ENCODE results near the gene INF2. TPM values are rescaled to one million over a fixed set of nuclear protein-coding genes. Genes with fewer than 3 reads are reported as not detected.

Gene INF2
- total RNA-seq, 1 donor from 2014 or later: 14.6 TPM

DNA sequence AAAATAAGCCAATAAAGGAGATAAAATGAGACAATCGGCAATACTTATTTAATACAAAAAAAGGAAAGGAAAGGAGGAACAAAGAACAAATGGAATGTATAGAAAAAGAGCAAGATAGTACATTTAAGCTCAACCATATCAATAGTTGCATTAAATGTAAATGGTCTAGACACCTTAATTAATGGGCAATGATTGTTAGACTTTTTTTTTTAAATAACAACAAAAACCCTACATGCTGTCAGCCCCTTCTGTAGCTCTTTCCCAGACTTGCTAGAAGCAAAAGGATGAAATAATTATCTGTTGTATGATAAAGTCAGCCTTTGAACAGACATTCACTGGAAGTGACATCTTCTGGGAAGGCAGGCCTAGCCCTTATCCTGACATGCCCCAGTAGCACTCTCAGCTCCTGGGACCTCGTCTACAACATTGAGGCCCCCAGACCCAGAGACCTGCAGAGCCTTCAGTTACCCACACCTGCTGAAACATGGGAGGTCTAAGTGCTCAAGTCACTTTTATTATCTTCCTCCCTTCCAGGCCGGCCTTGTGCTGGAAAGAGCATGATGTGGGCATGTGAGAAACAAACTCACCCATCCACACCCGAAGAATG is 76.9 kb downstream of the INF2 start:
- Histone ChIP-seq H3K36me3 (ENCODE audit: control insufficient read depth in 3 of 3, insufficient read depth in 3 of 3, low read length in 3 of 3) (peaks cover 11 to 18% (median 14%) of the 10 kb centered on the region in 3 donors), H3K27me3 (ENCODE audit: control insufficient read depth in 3 of 3, insufficient read depth in 3 of 3, low read length in 3 of 3) (no peaks in the 10 kb centered on the region), H3K4me1 (ENCODE audit: control insufficient read depth in 3 of 3, insufficient read depth in 3 of 3, low read length in 3 of 3) (peaks cover 4 to 17% (median 15%) of the 10 kb centered on the region in 3 donors), H3K27ac (ENCODE audit: low read depth, low read length) (no peak overlapping the region), H3K9me3 (ENCODE audit: control insufficient read depth in 3 of 3, low read length in 3 of 3) (peaks cover 0 to 3% (median 3%) of the 10 kb centered on the region in 3 donors), H3K9ac (ENCODE audit: low read depth in 1 of 3, low read length in 3 of 3) (no peak overlapping the region), H3K4me3 (ENCODE audit: low read length in 3 of 3) (no peak overlapping the region)

DNA sequence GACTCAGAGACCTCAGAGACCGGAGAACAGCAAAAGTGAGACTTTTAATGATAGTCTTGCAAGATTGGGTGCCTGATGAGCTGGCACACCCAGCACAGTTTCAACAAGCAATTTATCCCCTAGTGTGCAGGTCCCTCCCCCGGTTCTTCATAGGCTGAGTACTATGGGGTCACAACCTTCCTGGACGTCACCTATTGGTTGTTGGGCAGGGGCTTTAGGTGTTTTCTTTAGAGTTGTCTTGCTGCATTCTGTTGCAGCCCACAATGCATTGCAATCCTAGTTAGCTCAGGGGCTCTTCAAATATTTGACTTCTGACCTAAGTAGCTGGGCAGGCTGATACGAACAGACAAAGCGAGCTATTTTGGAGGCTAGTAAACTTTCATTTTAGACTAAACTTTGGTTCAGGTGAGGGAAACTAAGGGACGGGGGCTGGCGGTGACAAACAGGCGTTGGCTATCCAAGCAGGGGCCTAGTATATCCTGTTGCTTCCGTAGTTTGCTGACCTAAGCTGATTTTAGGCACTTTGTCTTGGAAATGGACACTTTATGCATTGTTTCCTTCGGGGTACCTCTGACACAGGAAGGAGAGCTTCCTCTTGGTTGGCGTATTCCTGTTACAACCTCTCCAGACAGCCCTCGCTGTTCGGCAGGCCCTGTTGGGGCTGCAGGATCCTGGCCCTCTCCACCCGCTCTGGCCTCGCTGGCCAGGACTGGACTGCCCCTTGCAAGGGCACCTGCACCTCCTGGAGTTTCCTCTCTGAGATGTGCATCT is 77.6 kb downstream of the INF2 start:
- peaks cover 3 to 11% (median 8%) of the 10 kb centered on the region in 3 donors for H3K4me1 ChIP-seq (ENCODE audit: control insufficient read depth in 3 of 3, insufficient read depth in 3 of 3, low read length in 3 of 3)
- H3K27me3 ChIP-seq (ENCODE audit: control insufficient read depth in 3 of 3, insufficient read depth in 3 of 3, low read length in 3 of 3): no peaks in the 10 kb centered on the region
- H3K27ac ChIP-seq (ENCODE audit: low read depth, low read length): no peak overlapping the region
- H3K4me3 ChIP-seq (ENCODE audit: low read length in 3 of 3): no peak overlapping the region
- peaks cover 0 to 3% (median 3%) of the 10 kb centered on the region in 3 donors for H3K9me3 ChIP-seq (ENCODE audit: control insufficient read depth in 3 of 3, low read length in 3 of 3)
- peaks cover 15 to 23% (median 19%) of the 10 kb centered on the region in 3 donors for H3K36me3 ChIP-seq (ENCODE audit: control insufficient read depth in 3 of 3, insufficient read depth in 3 of 3, low read length in 3 of 3)
- H3K9ac ChIP-seq (ENCODE audit: low read depth in 1 of 3, low read length in 3 of 3): no peak overlapping the region

DNA sequence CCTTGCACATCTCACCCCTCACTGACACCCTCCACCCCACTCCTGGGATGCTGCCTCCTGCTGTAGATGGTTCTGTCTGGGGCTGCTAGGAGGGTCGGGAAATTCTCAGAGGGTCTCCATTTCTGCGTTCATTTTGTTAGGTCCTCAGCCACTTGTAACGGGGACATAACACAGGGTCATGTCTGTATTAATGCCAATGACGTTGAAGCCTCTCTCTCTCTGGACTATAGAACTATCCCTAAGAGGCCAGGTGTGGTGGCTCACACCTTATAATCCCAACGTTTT is 78.2 kb downstream of the INF2 start:
- Histone ChIP-seq H3K36me3 (ENCODE audit: control insufficient read depth in 3 of 3, insufficient read depth in 3 of 3, low read length in 3 of 3) (peaks cover 19 to 27% (median 24%) of the 10 kb centered on the region in 3 donors), H3K4me3 (ENCODE audit: low read length in 3 of 3) (no peak overlapping the region), H3K9ac (ENCODE audit: low read depth in 1 of 3, low read length in 3 of 3) (no peak overlapping the region), H3K4me1 (ENCODE audit: control insufficient read depth in 3 of 3, insufficient read depth in 3 of 3, low read length in 3 of 3) (peaks cover 3 to 11% (median 7%) of the 10 kb centered on the region in 3 donors), H3K9me3 (ENCODE audit: control insufficient read depth in 3 of 3, low read length in 3 of 3) (peaks cover 0 to 3% (median 3%) of the 10 kb centered on the region in 3 donors), H3K27ac (ENCODE audit: low read depth, low read length) (no peak overlapping the region), H3K27me3 (ENCODE audit: control insufficient read depth in 3 of 3, insufficient read depth in 3 of 3, low read length in 3 of 3) (no peaks in the 10 kb centered on the region)

DNA sequence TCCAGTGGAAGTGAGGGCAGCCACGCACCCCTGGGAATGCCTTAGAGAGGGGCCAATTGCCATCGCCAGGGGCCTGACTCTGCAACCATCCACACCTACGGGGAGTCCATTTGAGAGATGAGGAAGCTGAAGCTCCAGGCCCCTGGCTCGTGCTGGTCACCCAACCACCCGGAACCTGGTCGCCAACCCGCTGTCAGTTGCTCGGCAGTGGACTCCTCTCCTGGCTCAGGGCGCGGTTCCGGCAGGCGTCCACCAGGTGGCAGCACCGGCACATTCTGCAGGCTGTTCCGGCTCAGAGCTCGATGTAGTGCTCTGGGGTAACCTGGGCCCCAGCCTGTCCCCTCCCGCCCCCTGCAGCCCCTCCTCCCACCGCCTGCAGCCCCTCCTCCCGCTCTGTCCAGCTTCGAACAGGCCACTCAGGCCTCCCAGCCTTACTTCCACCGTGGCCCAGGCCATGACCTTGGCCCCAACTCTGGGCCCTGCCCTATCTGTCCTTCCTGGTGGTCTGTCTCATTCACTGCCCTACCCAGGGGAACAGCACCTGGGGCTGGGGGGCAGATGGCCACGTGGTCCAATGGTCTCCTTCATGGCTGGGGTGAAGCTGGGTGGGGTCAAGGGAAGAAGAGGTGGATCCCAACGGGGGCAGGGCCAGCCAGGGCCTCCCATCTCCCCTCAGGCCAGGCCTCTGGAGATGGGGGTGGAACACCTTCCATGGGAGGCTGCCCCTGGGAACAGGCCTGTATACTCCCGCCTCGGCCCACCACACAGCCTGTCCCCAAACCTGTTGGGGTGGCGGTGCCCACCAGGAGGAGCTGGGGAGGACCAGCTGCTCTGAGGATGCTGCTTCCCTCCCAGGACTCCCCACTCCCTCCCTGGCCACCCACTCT is 79.3 kb downstream of the INF2 start:
- Histone ChIP-seq H3K36me3 (ENCODE audit: control insufficient read depth in 3 of 3, insufficient read depth in 3 of 3, low read length in 3 of 3) (peaks cover 26 to 37% (median 32%) of the 10 kb centered on the region in 3 donors), H3K27ac (ENCODE audit: low read depth, low read length) (no peak overlapping the region), H3K9me3 (ENCODE audit: control insufficient read depth in 3 of 3, low read length in 3 of 3) (peaks cover 0 to 3% (median 3%) of the 10 kb centered on the region in 3 donors), H3K9ac (ENCODE audit: low read depth in 1 of 3, low read length in 3 of 3) (peak overlapping the region in 1 of 3 donors; percentile 8), H3K4me1 (ENCODE audit: control insufficient read depth in 3 of 3, insufficient read depth in 3 of 3, low read length in 3 of 3) (peaks cover 3 to 11% (median 7%) of the 10 kb centered on the region in 3 donors), H3K27me3 (ENCODE audit: control insufficient read depth in 3 of 3, insufficient read depth in 3 of 3, low read length in 3 of 3) (no peaks in the 10 kb centered on the region), H3K4me3 (ENCODE audit: low read length in 3 of 3) (no peak overlapping the region)

DNA sequence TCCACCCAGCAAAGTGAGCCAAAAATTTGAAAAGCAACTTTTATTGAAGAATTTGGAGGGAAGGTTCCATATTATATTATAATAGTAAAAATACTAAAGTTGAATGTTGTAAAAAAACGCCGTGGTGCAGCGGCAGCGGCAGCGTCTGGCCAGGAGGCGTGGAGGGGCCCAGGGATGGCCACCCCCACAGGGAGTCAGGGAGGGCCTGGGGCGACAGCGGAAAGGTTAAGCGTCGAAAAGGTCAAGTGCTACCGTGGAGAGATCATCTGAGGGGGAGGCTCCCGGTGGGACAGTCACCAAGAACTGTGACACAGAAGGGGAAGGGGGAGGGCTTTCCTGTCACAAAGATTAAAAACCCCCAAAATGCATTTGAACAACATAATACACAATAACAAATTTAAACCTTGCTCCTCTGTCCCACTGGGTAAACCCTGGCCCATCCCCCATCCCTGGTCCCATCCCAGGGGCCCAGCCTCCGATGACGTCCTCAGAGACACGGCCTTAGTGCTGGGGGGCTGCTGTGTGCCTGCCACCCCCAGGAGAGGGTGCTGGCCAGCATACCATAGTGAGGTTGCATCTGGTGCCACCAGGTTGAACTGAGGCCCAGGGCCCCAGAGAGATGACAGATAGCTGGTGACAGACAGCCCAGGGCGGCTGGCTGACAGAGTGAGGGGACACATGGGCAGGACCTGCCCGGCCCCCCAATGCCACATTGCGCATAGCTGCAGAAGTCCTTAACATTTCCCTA is 80.1 kb downstream of the INF2 start:
- Histone ChIP-seq H3K27me3 (ENCODE audit: control insufficient read depth in 3 of 3, insufficient read depth in 3 of 3, low read length in 3 of 3) (no peaks in the 10 kb centered on the region), H3K4me3 (ENCODE audit: low read length in 3 of 3) (no peak overlapping the region), H3K4me1 (ENCODE audit: control insufficient read depth in 3 of 3, insufficient read depth in 3 of 3, low read length in 3 of 3) (peaks cover 3 to 11% (median 7%) of the 10 kb centered on the region in 3 donors), H3K9me3 (ENCODE audit: control insufficient read depth in 3 of 3, low read length in 3 of 3) (peaks cover 0 to 3% (median 3%) of the 10 kb centered on the region in 3 donors), H3K36me3 (ENCODE audit: control insufficient read depth in 3 of 3, insufficient read depth in 3 of 3, low read length in 3 of 3) (peaks cover 26 to 40% (median 35%) of the 10 kb centered on the region in 3 donors), H3K27ac (ENCODE audit: low read depth, low read length) (no peak overlapping the region), H3K9ac (ENCODE audit: low read depth in 1 of 3, low read length in 3 of 3) (no peak overlapping the region)

DNA sequence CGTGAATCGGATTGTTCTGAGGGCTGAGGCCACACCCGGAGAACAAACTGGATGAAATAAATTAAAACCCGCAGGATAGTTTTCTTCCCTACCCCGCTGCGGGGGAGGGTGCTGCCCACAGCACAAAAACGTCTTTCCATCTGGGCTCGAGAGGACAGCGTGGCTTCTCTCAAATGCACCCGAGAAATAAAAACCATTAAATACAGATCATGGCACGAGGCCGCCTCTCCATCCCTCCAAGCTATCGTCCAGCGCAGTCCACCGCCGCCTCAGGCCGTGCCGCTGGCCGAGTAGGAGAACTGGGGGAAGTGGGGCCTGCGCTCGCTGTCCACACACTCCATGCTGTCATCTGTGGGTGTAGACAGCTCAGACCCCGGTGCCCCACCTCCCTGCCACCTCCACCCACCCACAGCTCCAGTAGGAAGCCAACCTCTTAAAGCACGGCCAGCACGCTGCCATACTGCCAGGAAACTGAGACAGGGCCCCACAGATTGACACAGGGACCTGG is 80.7 kb downstream of the INF2 start:
- H3K4me3 ChIP-seq (ENCODE audit: low read length in 3 of 3): no peak overlapping the region
- H3K9ac ChIP-seq (ENCODE audit: low read depth in 1 of 3, low read length in 3 of 3): no peak overlapping the region
- H3K4me1 ChIP-seq (ENCODE audit: control insufficient read depth in 3 of 3, insufficient read depth in 3 of 3, low read length in 3 of 3): peaks cover 3 to 11% (median 7%) of the 10 kb centered on the region in 3 donors
- H3K9me3 ChIP-seq (ENCODE audit: control insufficient read depth in 3 of 3, low read length in 3 of 3): peaks cover 0 to 3% (median 3%) of the 10 kb centered on the region in 3 donors
- H3K27me3 ChIP-seq (ENCODE audit: control insufficient read depth in 3 of 3, insufficient read depth in 3 of 3, low read length in 3 of 3): no peaks in the 10 kb centered on the region
- no peak overlapping the region for H3K27ac ChIP-seq (ENCODE audit: low read depth, low read length)
- peaks cover 26 to 47% (median 35%) of the 10 kb centered on the region in 3 donors for H3K36me3 ChIP-seq (ENCODE audit: control insufficient read depth in 3 of 3, insufficient read depth in 3 of 3, low read length in 3 of 3)

DNA sequence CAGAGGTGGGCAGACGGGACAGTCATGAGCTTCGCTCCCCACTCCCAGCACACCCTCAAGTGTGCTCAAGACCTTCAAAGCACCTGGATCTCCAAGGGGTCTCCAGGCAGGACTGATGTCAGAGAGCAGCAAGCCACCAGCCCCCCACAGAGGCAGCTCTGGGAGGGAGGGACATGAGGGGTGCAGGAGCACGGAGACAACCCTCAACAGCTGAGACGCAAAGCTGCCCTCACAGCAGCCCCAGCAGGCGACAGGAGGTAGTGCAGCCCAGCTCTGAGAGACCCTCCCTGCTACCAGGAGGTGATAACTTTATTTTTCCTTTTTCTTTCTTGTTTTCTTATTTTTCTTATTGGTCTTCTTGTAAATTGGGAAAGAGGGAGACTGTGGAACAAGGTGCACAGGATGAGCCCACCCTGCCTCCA is 81.4 kb downstream of the INF2 start:
- Histone ChIP-seq H3K4me1 (ENCODE audit: control insufficient read depth in 3 of 3, insufficient read depth in 3 of 3, low read length in 3 of 3) (peaks cover 3 to 11% (median 7%) of the 10 kb centered on the region in 3 donors), H3K4me3 (ENCODE audit: low read length in 3 of 3) (peak overlapping the region in 1 of 3 donors; percentile 22), H3K27ac (ENCODE audit: low read depth, low read length) (no peak overlapping the region), H3K27me3 (ENCODE audit: control insufficient read depth in 3 of 3, insufficient read depth in 3 of 3, low read length in 3 of 3) (no peaks in the 10 kb centered on the region), H3K9me3 (ENCODE audit: control insufficient read depth in 3 of 3, low read length in 3 of 3) (peaks cover 0 to 3% (median 2%) of the 10 kb centered on the region in 3 donors), H3K9ac (ENCODE audit: low read depth in 1 of 3, low read length in 3 of 3) (no peak overlapping the region), H3K36me3 (ENCODE audit: control insufficient read depth in 3 of 3, insufficient read depth in 3 of 3, low read length in 3 of 3) (peaks cover 28 to 51% (median 41%) of the 10 kb centered on the region in 3 donors)

DNA sequence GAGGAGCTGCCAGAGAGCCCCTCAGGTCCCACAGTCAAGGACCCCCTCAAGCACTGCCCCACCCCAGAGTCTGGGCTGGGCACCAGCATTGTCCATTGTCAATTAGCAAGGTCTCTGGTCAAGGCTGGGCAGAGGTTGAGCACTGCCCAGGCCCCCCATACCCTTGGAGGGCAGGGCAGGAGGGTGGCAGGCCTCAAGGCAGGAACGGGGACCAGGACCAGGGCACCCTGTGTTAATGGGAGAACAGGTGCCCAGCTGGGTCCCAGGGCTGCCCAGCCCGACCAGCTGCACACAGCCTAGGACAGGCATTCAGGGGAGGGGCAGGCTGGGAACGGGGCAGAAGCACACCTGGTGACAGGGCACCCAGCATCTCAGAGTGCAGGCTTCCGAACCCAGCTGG is 82.0 kb downstream of the INF2 start:
- no peak overlapping the region for H3K9ac ChIP-seq (ENCODE audit: low read depth in 1 of 3, low read length in 3 of 3)
- H3K4me1 ChIP-seq (ENCODE audit: control insufficient read depth in 3 of 3, insufficient read depth in 3 of 3, low read length in 3 of 3): peaks cover 3 to 11% (median 7%) of the 10 kb centered on the region in 3 donors
- H3K9me3 ChIP-seq (ENCODE audit: control insufficient read depth in 3 of 3, low read length in 3 of 3): peaks cover 0 to 2% (median 0%) of the 10 kb centered on the region in 3 donors
- H3K27ac ChIP-seq (ENCODE audit: low read depth, low read length): no peak overlapping the region
- H3K36me3 ChIP-seq (ENCODE audit: control insufficient read depth in 3 of 3, insufficient read depth in 3 of 3, low read length in 3 of 3): peaks cover 30 to 51% (median 42%) of the 10 kb centered on the region in 3 donors
- no peaks in the 10 kb centered on the region for H3K27me3 ChIP-seq (ENCODE audit: control insufficient read depth in 3 of 3, insufficient read depth in 3 of 3, low read length in 3 of 3)
- H3K4me3 ChIP-seq (ENCODE audit: low read length in 3 of 3): no peak overlapping the region
